Transverse colon (tissue), 4 donors: ENCODE results near the gene IL18RAP.

Source experiments
- POLR2A ChIP-seq: fragments of 450-650 bp; IDR thresholded peaks from one replicate; pipeline ENCODE4 v1.6.1; 2016; ENCODE audit warnings: antibody characterized with exemption, mild to moderate bottlenecking, moderate library complexity
- POLR2AphosphoS5 ChIP-seq, 3 donors: sonication (generic); formaldehyde crosslinking; IDR thresholded peaks; one replicate each; pipeline ENCODE4 v1.6.1; 2016; ENCODE audit warnings: antibody characterized with exemption in 3 of 3
- TF ChIP-seq, protein P1 (sequence below), 5 experiments: fragments of 200-600 bp in 3 of 5; fragments of 450-650 bp in 2 of 5; sonication (generic) in 3 of 5; IDR thresholded peaks; 1 replicate in 2 of 5; 2 replicates in 3 of 5; pipeline ENCODE4 v1.5.1; 2016 to 2017; ENCODE audit warnings: antibody characterized with exemption in 5 of 5, inconsistent platforms in 3 of 5, mild to moderate bottlenecking in 2 of 5, moderate library complexity in 1 of 5

DNA sequence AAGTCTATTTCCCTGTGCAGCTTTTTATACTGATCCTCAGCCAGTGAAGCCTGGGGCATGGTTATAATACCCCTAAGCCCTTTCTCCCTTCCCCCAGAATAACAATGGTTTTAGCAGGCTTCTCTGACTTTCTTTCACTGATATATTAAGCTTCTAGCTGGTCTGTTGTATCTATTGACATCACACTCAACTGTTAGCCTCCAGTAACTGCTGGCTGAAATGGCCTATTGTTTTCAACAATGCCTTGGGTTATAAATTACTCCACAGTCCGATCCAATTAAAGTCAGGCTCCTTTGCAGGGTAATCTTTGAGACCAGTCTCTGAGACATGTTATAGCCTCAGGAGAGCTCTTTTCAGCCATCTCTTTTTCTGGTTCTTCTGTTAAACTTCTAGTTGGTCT lies 47.2 kb downstream of the IL18RAP start:
- TF ChIP-seq, protein P1, sequence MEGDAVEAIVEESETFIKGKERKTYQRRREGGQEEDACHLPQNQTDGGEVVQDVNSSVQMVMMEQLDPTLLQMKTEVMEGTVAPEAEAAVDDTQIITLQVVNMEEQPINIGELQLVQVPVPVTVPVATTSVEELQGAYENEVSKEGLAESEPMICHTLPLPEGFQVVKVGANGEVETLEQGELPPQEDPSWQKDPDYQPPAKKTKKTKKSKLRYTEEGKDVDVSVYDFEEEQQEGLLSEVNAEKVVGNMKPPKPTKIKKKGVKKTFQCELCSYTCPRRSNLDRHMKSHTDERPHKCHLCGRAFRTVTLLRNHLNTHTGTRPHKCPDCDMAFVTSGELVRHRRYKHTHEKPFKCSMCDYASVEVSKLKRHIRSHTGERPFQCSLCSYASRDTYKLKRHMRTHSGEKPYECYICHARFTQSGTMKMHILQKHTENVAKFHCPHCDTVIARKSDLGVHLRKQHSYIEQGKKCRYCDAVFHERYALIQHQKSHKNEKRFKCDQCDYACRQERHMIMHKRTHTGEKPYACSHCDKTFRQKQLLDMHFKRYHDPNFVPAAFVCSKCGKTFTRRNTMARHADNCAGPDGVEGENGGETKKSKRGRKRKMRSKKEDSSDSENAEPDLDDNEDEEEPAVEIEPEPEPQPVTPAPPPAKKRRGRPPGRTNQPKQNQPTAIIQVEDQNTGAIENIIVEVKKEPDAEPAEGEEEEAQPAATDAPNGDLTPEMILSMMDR (IDR thresholded peaks at IDR 0.05) = no peak
- TF ChIP-seq POLR2AphosphoS5 (IDR thresholded peaks at IDR 0.05) (no peak), POLR2A (no peak)
